Endothelial cell (in vitro differentiated cells): ENCODE results near the gene PNKD. TPM values are rescaled to one million over a fixed set of nuclear protein-coding genes. Genes with fewer than 3 reads are reported as not detected.

Experiments
- DNase-seq: peaks from one replicate; pipeline ENCODE4 v3.0.0; 2021; ENCODE audit warnings: low spot score
- H3K27ac Mint-ChIP-seq: one replicate; pipeline ENCODE4 v1.8.0; 2021; ENCODE audit warnings: mixed read lengths, inconsistent platforms; ENCODE audit not compliant: unreplicated experiment
- H3K27me3 Mint-ChIP-seq: one replicate; pipeline ENCODE4 v1.8.0; 2021; ENCODE audit warnings: mild to moderate bottlenecking, moderate library complexity, mixed read lengths, inconsistent platforms; ENCODE audit not compliant: unreplicated experiment
- H3K36me3 Mint-ChIP-seq: one replicate; pipeline ENCODE4 v1.8.0; 2021; ENCODE audit warnings: mild to moderate bottlenecking, low read depth, mixed read lengths, inconsistent platforms; ENCODE audit not compliant: unreplicated experiment
- H3K4me1 Mint-ChIP-seq: one replicate; pipeline ENCODE4 v1.8.0; 2021; ENCODE audit warnings: mild to moderate bottlenecking, mixed read lengths, inconsistent platforms; ENCODE audit not compliant: unreplicated experiment
- H3K4me3 Mint-ChIP-seq: one replicate; pipeline ENCODE4 v1.8.0; 2021; ENCODE audit warnings: mild to moderate bottlenecking, mixed read lengths, inconsistent platforms; ENCODE audit not compliant: unreplicated experiment
- H3K9me3 Mint-ChIP-seq: one replicate; pipeline ENCODE4 v1.8.0; 2021; ENCODE audit warnings: mixed read lengths, inconsistent platforms; ENCODE audit not compliant: unreplicated experiment
- total RNA-seq: library from RNA; stranded (reverse); fragmentation: NEBNext Ultra II Directional; extraction: Animal tissue kit (Norgen Biotek cat#: 25700); gene quantifications from one replicate; pipeline ENCODE4 v1.2.1, GENCODE V29; 2021; ENCODE audit not compliant: unreplicated experiment
- TF ChIP-seq, protein P1 (sequence below): fragments of 200-600 bp; sonication (generic); IDR thresholded peaks from one replicate; pipeline ENCODE4 v1.5.0; 2021; ENCODE audit warnings: antibody characterized with exemption; ENCODE audit not compliant: unreplicated experiment

PNKD gene
- total RNA-seq, 1 donor from 2014 or later = 31.7 TPM

DNA sequence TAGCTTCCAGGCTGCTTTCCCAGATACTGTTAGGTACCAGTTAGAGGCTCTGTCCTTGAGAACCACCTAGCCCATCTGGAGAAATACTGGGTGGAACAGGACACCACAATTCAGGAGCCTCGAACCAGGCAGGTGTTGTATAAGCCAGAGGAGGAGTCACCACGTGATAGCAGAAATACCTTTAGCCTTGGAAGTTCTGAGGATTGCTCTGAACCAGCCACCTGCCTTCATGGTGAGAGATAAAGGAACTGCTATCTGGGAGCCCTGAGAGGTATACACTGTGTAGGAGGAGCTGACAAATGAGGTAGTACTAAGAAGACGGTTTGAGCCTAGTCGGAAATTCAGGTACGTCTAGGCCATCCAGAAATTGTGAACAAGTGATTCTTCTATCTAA lies 17.1 kb upstream of the PNKD start:
- Mint-ChIP-seq H3K4me3 (no peak overlapping the region), H3K4me1 (peaks cover 15% of the 10 kb centered on the region), H3K9me3 (no peaks in the 10 kb centered on the region), H3K36me3 (peaks cover 60% of the 10 kb centered on the region), H3K27me3 (peaks cover 10% of the 10 kb centered on the region), H3K27ac (no peak overlapping the region)
- no peak for DNase-seq
- TF ChIP-seq, protein P1, sequence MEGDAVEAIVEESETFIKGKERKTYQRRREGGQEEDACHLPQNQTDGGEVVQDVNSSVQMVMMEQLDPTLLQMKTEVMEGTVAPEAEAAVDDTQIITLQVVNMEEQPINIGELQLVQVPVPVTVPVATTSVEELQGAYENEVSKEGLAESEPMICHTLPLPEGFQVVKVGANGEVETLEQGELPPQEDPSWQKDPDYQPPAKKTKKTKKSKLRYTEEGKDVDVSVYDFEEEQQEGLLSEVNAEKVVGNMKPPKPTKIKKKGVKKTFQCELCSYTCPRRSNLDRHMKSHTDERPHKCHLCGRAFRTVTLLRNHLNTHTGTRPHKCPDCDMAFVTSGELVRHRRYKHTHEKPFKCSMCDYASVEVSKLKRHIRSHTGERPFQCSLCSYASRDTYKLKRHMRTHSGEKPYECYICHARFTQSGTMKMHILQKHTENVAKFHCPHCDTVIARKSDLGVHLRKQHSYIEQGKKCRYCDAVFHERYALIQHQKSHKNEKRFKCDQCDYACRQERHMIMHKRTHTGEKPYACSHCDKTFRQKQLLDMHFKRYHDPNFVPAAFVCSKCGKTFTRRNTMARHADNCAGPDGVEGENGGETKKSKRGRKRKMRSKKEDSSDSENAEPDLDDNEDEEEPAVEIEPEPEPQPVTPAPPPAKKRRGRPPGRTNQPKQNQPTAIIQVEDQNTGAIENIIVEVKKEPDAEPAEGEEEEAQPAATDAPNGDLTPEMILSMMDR = no peak

DNA sequence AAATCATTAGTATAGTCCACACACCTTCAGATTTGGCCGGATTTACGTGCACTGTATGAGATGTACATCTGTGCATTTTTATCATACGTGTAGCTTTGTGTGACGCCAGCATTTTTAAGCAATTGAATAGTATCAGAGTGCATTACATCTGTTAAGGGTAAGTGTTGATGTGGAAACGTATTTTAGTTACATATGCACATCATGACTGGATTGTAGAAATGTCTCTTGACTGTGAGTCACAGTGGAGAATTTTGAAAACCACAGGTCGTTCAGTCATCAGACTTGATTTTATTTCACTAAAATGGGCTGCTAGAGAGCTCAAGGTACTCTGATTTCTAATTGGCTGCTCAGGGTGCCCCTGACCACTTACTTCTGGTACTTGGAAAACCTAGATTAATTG lies 14.9 kb upstream of the PNKD start:
- Mint-ChIP-seq H3K4me1 (peaks cover 35% of the 10 kb centered on the region), H3K27ac (no peak overlapping the region), H3K27me3 (peaks cover 7% of the 10 kb centered on the region), H3K4me3 (no peak overlapping the region), H3K36me3 (peaks cover 42% of the 10 kb centered on the region), H3K9me3 (no peaks in the 10 kb centered on the region)
- DNase-seq = no peak
- TF ChIP-seq, protein P1 = no peak

DNA sequence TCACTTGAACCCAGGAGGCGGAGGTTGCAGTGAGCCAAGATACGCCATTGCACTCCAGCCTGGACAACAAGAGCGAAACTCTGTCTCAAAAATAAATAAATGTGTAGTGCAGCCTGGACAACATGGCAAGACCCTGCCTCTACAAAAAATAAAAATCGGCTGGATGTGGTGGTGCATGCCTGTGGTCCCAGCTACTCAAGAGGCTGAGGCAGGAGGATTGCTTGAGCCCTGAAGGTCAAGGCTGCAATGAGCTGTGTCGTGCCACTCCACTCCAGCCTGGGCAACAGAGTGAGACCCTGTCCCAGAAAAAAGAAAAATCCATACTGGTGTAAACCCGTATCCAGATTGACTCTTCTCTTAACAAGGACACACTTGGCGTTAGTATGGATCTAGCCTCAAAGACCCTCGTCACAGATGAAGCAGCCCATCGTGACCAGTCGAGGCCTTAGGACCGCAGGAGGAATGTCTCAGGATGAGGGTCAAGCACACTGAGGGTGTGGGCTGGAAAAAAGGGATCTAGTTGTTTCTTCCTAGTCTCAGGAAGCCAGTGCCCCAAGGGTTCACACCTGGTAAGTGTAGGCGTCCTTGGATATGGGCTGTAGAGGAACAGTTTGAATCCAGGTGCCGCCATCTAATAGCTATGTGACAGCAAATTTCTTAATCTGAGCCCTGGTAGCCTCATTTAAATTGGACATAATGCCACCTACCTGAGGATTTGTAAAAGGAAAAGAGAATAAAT lies 13.5 kb upstream of the PNKD start:
- Mint-ChIP-seq H3K27ac (peak overlapping the region; percentile 80), H3K4me3 (no peak overlapping the region), H3K27me3 (peaks cover 11% of the 10 kb centered on the region), H3K4me1 (peaks cover 43% of the 10 kb centered on the region), H3K36me3 (peaks cover 35% of the 10 kb centered on the region), H3K9me3 (no peaks in the 10 kb centered on the region)
- TF ChIP-seq, protein P1 = no peak
- DNase-seq = no peak

DNA sequence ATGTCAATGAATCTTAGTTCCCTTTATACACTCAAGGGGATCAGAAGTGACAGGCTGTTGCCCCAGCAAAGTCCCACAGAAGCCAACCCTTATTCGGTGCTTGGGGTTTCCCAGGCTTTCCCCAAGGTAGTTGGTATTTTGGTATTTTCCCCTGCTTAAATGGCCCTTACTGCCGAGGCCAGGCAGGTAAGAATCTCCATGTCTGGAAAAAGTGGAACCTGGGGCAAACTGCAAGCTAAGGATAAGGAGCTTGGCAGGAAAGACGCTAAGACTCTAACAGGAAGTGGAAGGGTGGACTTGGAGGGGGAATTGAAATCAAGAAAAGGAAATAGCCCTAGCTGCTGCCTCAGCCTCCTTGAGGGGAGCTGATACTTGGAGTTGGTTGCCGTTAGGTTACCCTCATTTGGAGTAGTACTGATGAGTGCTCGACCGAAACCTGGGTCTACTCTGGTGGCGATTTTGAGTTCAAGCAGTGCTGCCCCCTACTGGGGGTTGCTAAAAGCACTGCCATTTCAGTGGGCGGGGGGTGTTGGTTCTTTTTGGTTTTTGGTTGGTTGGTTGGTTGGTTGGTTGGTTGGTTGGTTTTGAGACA lies 12.8 kb upstream of the PNKD start:
- H3K27me3 Mint-ChIP-seq = peaks cover 10% of the 10 kb centered on the region
- H3K4me3 Mint-ChIP-seq = peak overlapping the region; percentile 38
- H3K27ac Mint-ChIP-seq = peak overlapping the region; percentile 80
- TF ChIP-seq, protein P1 = peak; percentile 77
- H3K36me3 Mint-ChIP-seq = peaks cover 29% of the 10 kb centered on the region
- peaks cover 43% of the 10 kb centered on the region for H3K4me1 Mint-ChIP-seq
- H3K9me3 Mint-ChIP-seq = no peaks in the 10 kb centered on the region
- peak; percentile 59 for DNase-seq
